ENCODE results near the gene EIF3A.
A peak's percentile ranks its signal among the peaks of the same experiment; 100 is the strongest.

The EIF3A gene, protein sequence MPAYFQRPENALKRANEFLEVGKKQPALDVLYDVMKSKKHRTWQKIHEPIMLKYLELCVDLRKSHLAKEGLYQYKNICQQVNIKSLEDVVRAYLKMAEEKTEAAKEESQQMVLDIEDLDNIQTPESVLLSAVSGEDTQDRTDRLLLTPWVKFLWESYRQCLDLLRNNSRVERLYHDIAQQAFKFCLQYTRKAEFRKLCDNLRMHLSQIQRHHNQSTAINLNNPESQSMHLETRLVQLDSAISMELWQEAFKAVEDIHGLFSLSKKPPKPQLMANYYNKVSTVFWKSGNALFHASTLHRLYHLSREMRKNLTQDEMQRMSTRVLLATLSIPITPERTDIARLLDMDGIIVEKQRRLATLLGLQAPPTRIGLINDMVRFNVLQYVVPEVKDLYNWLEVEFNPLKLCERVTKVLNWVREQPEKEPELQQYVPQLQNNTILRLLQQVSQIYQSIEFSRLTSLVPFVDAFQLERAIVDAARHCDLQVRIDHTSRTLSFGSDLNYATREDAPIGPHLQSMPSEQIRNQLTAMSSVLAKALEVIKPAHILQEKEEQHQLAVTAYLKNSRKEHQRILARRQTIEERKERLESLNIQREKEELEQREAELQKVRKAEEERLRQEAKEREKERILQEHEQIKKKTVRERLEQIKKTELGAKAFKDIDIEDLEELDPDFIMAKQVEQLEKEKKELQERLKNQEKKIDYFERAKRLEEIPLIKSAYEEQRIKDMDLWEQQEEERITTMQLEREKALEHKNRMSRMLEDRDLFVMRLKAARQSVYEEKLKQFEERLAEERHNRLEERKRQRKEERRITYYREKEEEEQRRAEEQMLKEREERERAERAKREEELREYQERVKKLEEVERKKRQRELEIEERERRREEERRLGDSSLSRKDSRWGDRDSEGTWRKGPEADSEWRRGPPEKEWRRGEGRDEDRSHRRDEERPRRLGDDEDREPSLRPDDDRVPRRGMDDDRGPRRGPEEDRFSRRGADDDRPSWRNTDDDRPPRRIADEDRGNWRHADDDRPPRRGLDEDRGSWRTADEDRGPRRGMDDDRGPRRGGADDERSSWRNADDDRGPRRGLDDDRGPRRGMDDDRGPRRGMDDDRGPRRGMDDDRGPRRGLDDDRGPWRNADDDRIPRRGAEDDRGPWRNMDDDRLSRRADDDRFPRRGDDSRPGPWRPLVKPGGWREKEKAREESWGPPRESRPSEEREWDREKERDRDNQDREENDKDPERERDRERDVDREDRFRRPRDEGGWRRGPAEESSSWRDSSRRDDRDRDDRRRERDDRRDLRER (N-terminal part only)

DNA sequence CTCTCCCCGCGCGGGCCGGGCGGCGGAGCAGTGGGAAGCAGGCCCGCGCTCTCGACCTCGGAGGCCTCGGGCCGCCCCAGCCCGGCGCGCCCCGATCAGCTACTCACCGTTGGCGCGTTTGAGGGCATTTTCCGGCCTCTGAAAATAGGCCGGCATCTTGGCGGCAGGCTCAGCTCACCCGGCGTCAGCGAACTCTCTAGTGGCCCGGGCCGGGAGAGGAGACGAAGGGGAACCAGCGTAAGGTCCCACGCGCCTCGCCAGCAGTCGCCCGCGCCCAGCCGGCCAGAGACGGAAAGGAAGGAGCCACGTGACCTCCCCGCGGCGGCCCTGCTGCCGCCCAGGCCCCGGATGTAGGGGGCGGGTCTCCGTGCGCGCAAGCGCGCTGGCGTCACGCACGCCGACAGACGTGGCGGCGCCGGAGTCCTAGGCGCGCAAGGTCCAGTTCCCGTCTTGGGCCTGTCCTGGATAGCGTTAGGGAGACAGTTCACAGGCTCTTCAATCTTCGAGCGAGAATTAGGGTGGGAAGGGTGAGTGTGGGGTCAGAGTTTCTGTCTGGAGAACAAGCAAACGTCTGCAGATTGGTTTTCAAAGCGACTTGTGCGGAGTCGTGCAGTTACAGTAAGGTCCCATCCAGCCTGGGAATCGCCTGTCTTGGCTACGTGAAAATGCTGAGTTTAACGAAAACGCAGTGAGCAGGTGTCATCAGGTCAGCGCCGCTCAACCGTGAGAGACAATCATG, at the start of gene EIF3A:
TSS of gene EIF3A (minus strand) at position 297 of the 739 bp plus-strand sequence. CDS start at position 156, 141 bp downstream.
- peaks cover 22% of the 10 kb centered on the region for H4K20me1 ChIP-seq (ENCODE audit: control insufficient read depth, insufficient read depth, low read depth, low read length)
- H3K79me2 ChIP-seq (ENCODE audit: control insufficient read depth, low read length): peaks cover 63% of the 10 kb centered on the region
- H3K27ac ChIP-seq (ENCODE audit: low read depth, low read length): peak within 1 kb of the TSS; percentile 79
- peaks cover 50% of the 10 kb centered on the region for H3K36me3 ChIP-seq (ENCODE audit: control insufficient read depth, low read length)
- H3K27me3 ChIP-seq (ENCODE audit: control insufficient read depth, low read length): no peaks in the 10 kb centered on the region
- no peaks in the 10 kb centered on the region for H3K9me3 ChIP-seq (ENCODE audit: control insufficient read depth, insufficient read depth, low read length)
- TF ChIP-seq, protein P1, sequence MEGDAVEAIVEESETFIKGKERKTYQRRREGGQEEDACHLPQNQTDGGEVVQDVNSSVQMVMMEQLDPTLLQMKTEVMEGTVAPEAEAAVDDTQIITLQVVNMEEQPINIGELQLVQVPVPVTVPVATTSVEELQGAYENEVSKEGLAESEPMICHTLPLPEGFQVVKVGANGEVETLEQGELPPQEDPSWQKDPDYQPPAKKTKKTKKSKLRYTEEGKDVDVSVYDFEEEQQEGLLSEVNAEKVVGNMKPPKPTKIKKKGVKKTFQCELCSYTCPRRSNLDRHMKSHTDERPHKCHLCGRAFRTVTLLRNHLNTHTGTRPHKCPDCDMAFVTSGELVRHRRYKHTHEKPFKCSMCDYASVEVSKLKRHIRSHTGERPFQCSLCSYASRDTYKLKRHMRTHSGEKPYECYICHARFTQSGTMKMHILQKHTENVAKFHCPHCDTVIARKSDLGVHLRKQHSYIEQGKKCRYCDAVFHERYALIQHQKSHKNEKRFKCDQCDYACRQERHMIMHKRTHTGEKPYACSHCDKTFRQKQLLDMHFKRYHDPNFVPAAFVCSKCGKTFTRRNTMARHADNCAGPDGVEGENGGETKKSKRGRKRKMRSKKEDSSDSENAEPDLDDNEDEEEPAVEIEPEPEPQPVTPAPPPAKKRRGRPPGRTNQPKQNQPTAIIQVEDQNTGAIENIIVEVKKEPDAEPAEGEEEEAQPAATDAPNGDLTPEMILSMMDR (IDR thresholded peaks at IDR 0.05; ENCODE audit: low read depth, low read length, poor library complexity, severe bottlenecking): no peak
- TF ChIP-seq EZH2phosphoT487 (IDR thresholded peaks at IDR 0.05; ENCODE audit: borderline replicate concordance, low read length): no peak
- peak within 1 kb of the TSS; percentile 88 for H3K4me3 ChIP-seq (ENCODE audit: low read length)
- no peaks in the 10 kb centered on the region for H3K9me2 ChIP-seq (replicated peaks; ENCODE audit: control insufficient read depth, low read length)
- peaks cover 12% of the 10 kb centered on the region; the same call in 1 of the 2 replicates for H3F3A ChIP-seq (ENCODE audit: control insufficient read depth, insufficient read depth)
- H3K4me1 ChIP-seq (ENCODE audit: control insufficient read depth, low read length): peaks cover 62% of the 10 kb centered on the region
- H3K4me2 ChIP-seq (ENCODE audit: low read length): peak within 1 kb of the TSS; percentile 68

DNA sequence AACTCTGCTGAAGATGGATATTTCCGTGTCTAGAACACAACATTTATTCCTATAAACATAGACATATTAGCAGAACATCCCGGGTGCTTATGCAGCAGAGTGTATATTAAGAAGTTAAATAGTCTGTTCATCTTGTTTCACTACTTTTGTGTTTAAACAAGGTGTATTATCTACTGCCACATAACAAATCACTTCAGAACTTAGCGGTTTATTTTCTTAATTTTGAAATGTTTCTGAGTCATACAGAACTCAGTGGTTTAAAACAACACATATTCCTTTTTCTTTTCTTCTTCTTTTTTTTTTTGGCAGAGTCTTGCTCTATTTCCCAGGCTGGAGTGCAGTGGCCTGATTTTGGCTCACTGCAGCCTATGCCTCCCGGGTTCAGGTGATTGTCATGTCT, 49.1 kb upstream of the EIF3A start:
- H3K36me3 ChIP-seq (ENCODE audit: control insufficient read depth, low read length): peaks cover 44% of the 10 kb centered on the region
- no peaks in the 10 kb centered on the region for H3K9me3 ChIP-seq (ENCODE audit: control insufficient read depth, insufficient read depth, low read length)
- TF ChIP-seq, protein P1 (IDR thresholded peaks at IDR 0.05; ENCODE audit: low read depth, low read length, poor library complexity, severe bottlenecking): no peak
- no peak for TF ChIP-seq EZH2phosphoT487 (IDR thresholded peaks at IDR 0.05; ENCODE audit: borderline replicate concordance, low read length)
- H3K4me2 ChIP-seq (ENCODE audit: low read length): no peak overlapping the region
- H3K27ac ChIP-seq (ENCODE audit: low read depth, low read length): no peak overlapping the region
- no peak overlapping the region for H3K4me3 ChIP-seq (ENCODE audit: low read length)
- H3K9me2 ChIP-seq (replicated peaks; ENCODE audit: control insufficient read depth, low read length): no peaks in the 10 kb centered on the region
- no peaks in the 10 kb centered on the region for H4K20me1 ChIP-seq (ENCODE audit: control insufficient read depth, insufficient read depth, low read depth, low read length)
- no peaks in the 10 kb centered on the region for H3F3A ChIP-seq (ENCODE audit: control insufficient read depth, insufficient read depth)
- H3K4me1 ChIP-seq (ENCODE audit: control insufficient read depth, low read length): peaks cover 24% of the 10 kb centered on the region
- H3K27me3 ChIP-seq (ENCODE audit: control insufficient read depth, low read length): no peaks in the 10 kb centered on the region
- no peaks in the 10 kb centered on the region for H3K79me2 ChIP-seq (ENCODE audit: control insufficient read depth, low read length)

DNA sequence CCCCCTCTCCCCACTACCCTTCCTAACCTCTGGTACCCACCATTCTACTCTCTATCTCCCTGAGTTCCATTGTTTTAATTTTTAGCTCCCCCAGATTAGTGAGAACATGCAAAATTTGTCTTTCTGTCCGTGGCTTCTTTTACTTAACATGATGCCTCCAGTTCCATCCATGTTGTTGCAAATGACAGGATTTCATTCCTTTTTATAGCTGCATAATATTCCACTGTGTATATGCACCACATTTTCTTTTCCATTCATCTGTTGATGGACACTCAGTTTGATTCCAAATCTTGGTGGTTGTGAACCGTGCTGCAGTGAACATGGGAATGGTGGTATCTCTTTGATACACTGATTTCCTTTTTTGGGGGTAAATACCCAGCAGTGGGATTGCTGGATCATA, 45.3 kb upstream of the EIF3A start:
- Histone ChIP-seq H3F3A (ENCODE audit: control insufficient read depth, insufficient read depth) (no peaks in the 10 kb centered on the region), H3K4me3 (ENCODE audit: low read length) (no peak overlapping the region), H3K9me2 (replicated peaks; ENCODE audit: control insufficient read depth, low read length) (no peaks in the 10 kb centered on the region), H3K27me3 (ENCODE audit: control insufficient read depth, low read length) (no peaks in the 10 kb centered on the region), H3K9me3 (ENCODE audit: control insufficient read depth, insufficient read depth, low read length) (no peaks in the 10 kb centered on the region), H3K36me3 (ENCODE audit: control insufficient read depth, low read length) (peaks cover 41% of the 10 kb centered on the region), H4K20me1 (ENCODE audit: control insufficient read depth, insufficient read depth, low read depth, low read length) (no peaks in the 10 kb centered on the region), H3K4me1 (ENCODE audit: control insufficient read depth, low read length) (peaks cover 7% of the 10 kb centered on the region), H3K27ac (ENCODE audit: low read depth, low read length) (no peak overlapping the region), H3K4me2 (ENCODE audit: low read length) (no peak overlapping the region), H3K79me2 (ENCODE audit: control insufficient read depth, low read length) (no peaks in the 10 kb centered on the region)
- TF ChIP-seq, protein P1 (IDR thresholded peaks at IDR 0.05; ENCODE audit: low read depth, low read length, poor library complexity, severe bottlenecking): no peak
- no peak for TF ChIP-seq EZH2phosphoT487 (IDR thresholded peaks at IDR 0.05; ENCODE audit: borderline replicate concordance, low read length)
